ENCODE data around the gene SMTNL2. TPM values are rescaled to one million over a fixed set of nuclear protein-coding genes. Genes with fewer than 3 reads are reported as not detected.
"Not testable (repeated sequence)": the region's sequence is repeated elsewhere in the genome, so short reads cannot be mapped to it uniquely, and the experiment has no call there.

SMTNL2 gene
- total and polyA plus RNA-seq, 10 donors = 0.22 to 1.5 (median 0.80) TPM

GRCh38 chr17:4623249-4623648, 38.9 kb downstream of the SMTNL2 start:
- DNase-seq = no peak
- WGBS, 5 donors = 79 to 96% (median 85%) methylated on average over 2 of the region's 2 CpGs

GRCh38 chr17:4624451-4624911, 40.2 kb downstream of the SMTNL2 start:
- H3K4me1 ChIP-seq = peaks cover 0 to 12% (median 0%) of the 10 kb centered on the region in 6 donors
- DNase-seq; H3K27me3 ChIP-seq (replicated peaks in 1 of 7); H3K4me3 ChIP-seq; H3K27ac ChIP-seq; H3K36me3 ChIP-seq: not testable (repeated sequence)
- peaks cover 0 to 16% (median 13%) of the 10 kb centered on the region in 8 donors for H3K9me3 ChIP-seq
- intact Hi-C loops (cut with DNase I; ENCODE audit: low total_unique reads) = loop anchor here (5.0 to 10.0 kb wide), 2 partner anchors 57 to 410 kb away; no protein-coding TSS in a partner anchor
- 52 to 77% (median 67%) methylated on average over 3 of the region's 3 CpGs for WGBS, 5 donors

More at GRCh38 chr17:4623249-4623648, 38.9 kb downstream of the SMTNL2 start:
- intact Hi-C loops (cut with DNase I; ENCODE audit: low total_unique reads) = loop anchor here (5.0 to 10.0 kb wide), 2 partner anchors 56 to 408 kb away; no protein-coding TSS in a partner anchor
- no peaks in the 10 kb centered on the region for H3K36me3 ChIP-seq
- no peak overlapping the region for H3K27ac ChIP-seq
- H3K9me3 ChIP-seq = peaks cover 0 to 16% (median 13%) of the 10 kb centered on the region in 8 donors
- H3K27me3 ChIP-seq (replicated peaks in 1 of 7) = peaks cover 0 to 6% (median 0%) of the 10 kb centered on the region in 7 donors
- no peak for TF ChIP-seq POLR2A (IDR thresholded peaks at IDR 0.05)
- TF ChIP-seq POLR2AphosphoS5 (IDR thresholded peaks at IDR 0.05) = no peak
- TF ChIP-seq CTCF (IDR thresholded peaks at IDR 0.05 in 8 of 11, conservative IDR thresholded peaks at IDR 0.05 in 3 of 11) = no peak
- H3K4me1 ChIP-seq = peaks cover 0 to 12% (median 0%) of the 10 kb centered on the region in 6 donors
- H3K4me3 ChIP-seq = no peak overlapping the region

GRCh38 chr17:4625181-4625617, 40.9 kb downstream of the SMTNL2 start:
- Histone ChIP-seq H3K4me1 (peaks cover 0 to 12% (median 0%) of the 10 kb centered on the region in 6 donors), H3K9me3 (peaks cover 0 to 16% (median 13%) of the 10 kb centered on the region in 8 donors), H3K4me3 (no peak overlapping the region), H3K27ac (no peak overlapping the region), H3K27me3 (replicated peaks in 1 of 7) (peaks cover 0 to 4% (median 0%) of the 10 kb centered on the region in 7 donors), H3K36me3 (no peaks in the 10 kb centered on the region)
- intact Hi-C loops (cut with DNase I; ENCODE audit: low total_unique reads) = loop anchor here (5.0 to 10.0 kb wide), 2 partner anchors 203 to 410 kb away; no protein-coding TSS in a partner anchor
- no peak for TF ChIP-seq CTCF (IDR thresholded peaks at IDR 0.05 in 8 of 11, conservative IDR thresholded peaks at IDR 0.05 in 3 of 11)
- TF ChIP-seq POLR2AphosphoS5 (IDR thresholded peaks at IDR 0.05) = no peak
- TF ChIP-seq POLR2A (IDR thresholded peaks at IDR 0.05) = no peak
- WGBS, 5 donors = 91 to 94% (median 94%) methylated on average over 12 of the region's 12 CpGs
- no peak for DNase-seq

- peaks cover 0 to 4% (median 0%) of the 10 kb centered on the region in 7 donors for H3K27me3 ChIP-seq (replicated peaks in 1 of 7)
- 82 to 88% (median 86%) methylated on average over 4 of the region's 4 CpGs for WGBS, 5 donors
- intact Hi-C loops (cut with DNase I; ENCODE audit: low total_unique reads) = loop anchor here (5.0 to 10.0 kb wide), 2 partner anchors 204 to 412 kb away; no protein-coding TSS in a partner anchor
- DNase-seq = no peak
- no peaks in the 10 kb centered on the region for H3K36me3 ChIP-seq
- H3K27ac ChIP-seq = no peak overlapping the region
- TF ChIP-seq POLR2A (IDR thresholded peaks at IDR 0.05) (no peak), CTCF (IDR thresholded peaks at IDR 0.05 in 8 of 11, conservative IDR thresholded peaks at IDR 0.05 in 3 of 11) (no peak), POLR2AphosphoS5 (IDR thresholded peaks at IDR 0.05) (no peak)
- H3K4me1 ChIP-seq = peaks cover 0 to 12% (median 0%) of the 10 kb centered on the region in 6 donors
- peaks cover 0 to 10% (median 9%) of the 10 kb centered on the region in 8 donors for H3K9me3 ChIP-seq
- H3K4me3 ChIP-seq = no peak overlapping the region
These were observed 42.5 kb downstream of the SMTNL2 start for GRCh38 chr17:4626734-4627256.

Measured in spleen (tissue), 11 donors.